ENCODE data around the gene SUSD4. TPM values are rescaled to one million over a fixed set of nuclear protein-coding genes. Genes with fewer than 3 reads are reported as not detected.

Gene SUSD4
- total and polyA plus RNA-seq, 5 donors = 16.7 to 81.7 (median 29.8) TPM

DNA sequence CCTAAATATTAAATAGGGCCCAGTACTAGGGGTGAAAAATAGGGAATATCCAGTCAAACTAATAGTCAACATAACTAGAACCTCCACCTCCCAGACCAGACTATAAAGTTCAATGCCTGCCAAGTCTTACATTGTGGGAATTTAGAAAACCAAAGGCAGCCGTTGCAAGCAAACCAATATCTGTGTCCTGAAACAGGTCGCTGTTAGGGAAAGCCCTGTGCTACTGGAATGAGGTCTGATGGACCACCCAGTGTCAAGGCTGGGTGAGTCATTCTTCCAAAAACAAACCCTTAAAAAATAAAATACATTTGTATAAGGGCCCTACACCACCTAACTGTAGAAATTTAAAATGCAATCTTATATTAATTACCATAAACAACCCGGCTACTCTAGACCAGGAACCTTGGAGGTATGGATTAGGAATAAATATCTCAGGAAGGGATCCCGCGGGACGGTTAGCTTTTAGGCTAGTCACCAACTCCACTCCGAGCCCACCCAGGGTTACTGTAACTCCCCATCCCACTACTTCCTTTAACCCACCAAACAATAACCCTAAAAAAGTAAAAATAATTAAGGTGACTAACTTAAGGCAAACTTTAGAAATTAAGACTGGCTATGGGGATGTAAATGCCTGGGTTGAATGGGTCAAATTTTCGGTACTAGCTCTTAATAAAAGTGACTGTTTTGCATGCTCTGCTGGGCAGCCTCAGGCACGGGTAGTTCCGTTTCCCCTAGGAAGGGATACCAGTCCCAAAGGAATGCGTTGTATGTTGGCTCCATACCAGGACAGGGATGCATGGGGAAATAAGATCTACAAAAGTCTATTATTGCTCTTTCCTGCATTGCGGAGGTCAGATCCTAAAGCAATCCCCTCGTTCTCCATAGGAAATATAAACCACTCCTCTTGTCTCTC, 155.6 kb downstream of the SUSD4 start:
- no peaks in the 10 kb centered on the region for H3K27me3 ChIP-seq (ENCODE audit: control insufficient read depth, insufficient read depth)
- no peaks in the 10 kb centered on the region for H3K4me1 ChIP-seq (ENCODE audit: control insufficient read depth, insufficient read depth, low read length)
- no peak overlapping the region for H3K27ac ChIP-seq (ENCODE audit: low read length)
- no peak overlapping the region for H3K4me3 ChIP-seq (ENCODE audit: low read length)
- H3K9me3 ChIP-seq (ENCODE audit: control insufficient read depth, low read length) = no peaks in the 10 kb centered on the region
- intact Hi-C loops (cut with DNase I) = no loop called here
- ATAC-seq (no peak), DNase-seq (no peak)
- 66% methylated on average over 13 of the region's 13 CpGs for WGBS

DNA sequence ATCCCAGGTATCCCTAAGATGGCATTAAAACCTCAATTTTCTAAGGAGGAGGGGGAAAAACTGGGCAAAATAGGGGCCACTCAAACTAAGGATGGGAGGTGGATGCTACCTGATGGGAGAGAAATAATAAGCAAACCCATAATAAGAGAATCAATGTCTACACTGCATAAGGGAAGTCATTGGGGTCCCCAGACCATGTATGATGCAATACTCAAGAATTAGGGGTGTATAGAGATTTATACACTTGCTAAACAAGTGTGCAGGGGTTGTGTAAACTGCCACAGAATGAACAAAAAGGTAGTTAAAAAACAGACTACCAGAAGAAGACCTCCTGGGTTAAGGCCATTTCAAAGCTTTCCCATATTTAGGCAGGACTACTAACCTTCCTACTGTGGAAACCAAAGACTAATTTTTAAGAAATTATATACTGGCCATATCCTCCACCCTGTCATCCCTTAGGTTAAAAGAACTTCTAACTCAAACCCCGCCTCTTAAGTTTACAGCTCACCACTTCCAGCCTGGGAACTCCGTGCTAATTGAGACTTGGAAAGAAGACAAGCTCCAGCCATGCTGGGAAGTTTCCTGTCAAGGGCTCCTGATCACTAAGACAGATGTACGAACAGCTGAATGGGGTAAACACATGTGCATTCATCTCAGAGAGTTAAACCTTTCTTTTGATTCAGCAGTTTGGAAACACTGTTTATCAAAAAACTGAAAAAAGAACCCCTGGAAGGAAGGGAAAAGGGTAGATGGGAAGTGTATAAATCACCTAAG, 156.5 kb downstream of the SUSD4 start:
- Histone ChIP-seq H3K27ac (ENCODE audit: low read length) (no peak overlapping the region), H3K9me3 (ENCODE audit: control insufficient read depth, low read length) (no peaks in the 10 kb centered on the region), H3K4me1 (ENCODE audit: control insufficient read depth, insufficient read depth, low read length) (no peaks in the 10 kb centered on the region), H3K4me3 (ENCODE audit: low read length) (no peak overlapping the region), H3K27me3 (ENCODE audit: control insufficient read depth, insufficient read depth) (no peaks in the 10 kb centered on the region)
- intact Hi-C loops (cut with DNase I) = no loop called here
- ATAC-seq = no peak
- DNase-seq = no peak
- 31% methylated on average over 3 of the region's 3 CpGs for WGBS

DNA sequence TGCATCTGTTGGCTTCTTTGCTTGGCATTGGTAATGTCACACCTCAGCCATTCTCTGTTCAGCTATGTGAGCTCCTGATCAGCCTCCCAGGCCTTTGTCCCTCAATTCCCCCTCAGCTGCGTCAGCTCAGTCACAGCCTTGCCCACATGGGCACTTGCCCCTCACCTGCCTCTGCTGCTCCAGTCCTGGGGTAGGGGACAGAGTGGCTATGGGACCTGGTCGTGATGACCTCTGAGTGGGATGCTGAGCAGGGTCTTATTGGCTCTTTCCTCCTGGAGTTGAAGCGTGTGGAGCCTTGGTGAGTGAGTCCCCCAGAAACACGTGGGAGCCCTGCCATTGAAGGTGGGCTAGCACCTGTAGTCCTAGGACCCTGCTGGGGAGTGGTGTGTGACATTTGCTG, 159.6 kb downstream of the SUSD4 start:
- no peaks in the 10 kb centered on the region for H3K9me3 ChIP-seq (ENCODE audit: control insufficient read depth, low read length)
- H3K27ac ChIP-seq (ENCODE audit: low read length) = no peak overlapping the region
- no peaks in the 10 kb centered on the region for H3K4me1 ChIP-seq (ENCODE audit: control insufficient read depth, insufficient read depth, low read length)
- H3K4me3 ChIP-seq (ENCODE audit: low read length) = no peak overlapping the region
- no peak for ATAC-seq
- intact Hi-C loops (cut with DNase I) = no loop called here
- 91% methylated on average over 4 of the region's 4 CpGs for WGBS
- H3K27me3 ChIP-seq (ENCODE audit: control insufficient read depth, insufficient read depth) = no peaks in the 10 kb centered on the region
- DNase-seq = peak in 1 of 3 donors; percentile 37

DNA sequence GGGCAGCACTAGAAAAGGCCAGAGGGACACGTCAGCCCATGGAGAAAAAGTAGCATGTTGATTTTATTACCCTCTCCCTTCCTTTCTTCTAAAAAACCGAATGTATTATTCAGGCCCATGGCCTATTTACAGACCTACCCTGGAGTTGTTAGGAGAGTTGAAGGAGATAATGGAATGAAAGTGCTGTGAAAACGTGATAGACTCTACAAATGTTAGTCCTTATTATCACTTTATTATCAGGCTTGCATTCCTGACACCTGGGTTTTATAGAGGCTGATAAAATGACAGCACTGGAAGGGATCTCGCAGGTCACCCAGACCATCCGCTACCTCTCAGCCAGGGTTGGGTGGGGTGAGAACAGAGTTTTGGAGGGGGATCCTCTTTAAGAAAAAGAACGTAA, 160.3 kb downstream of the SUSD4 start:
- intact Hi-C loops (cut with DNase I) = no loop called here
- no peaks in the 10 kb centered on the region for H3K4me1 ChIP-seq (ENCODE audit: control insufficient read depth, insufficient read depth, low read length)

DNA sequence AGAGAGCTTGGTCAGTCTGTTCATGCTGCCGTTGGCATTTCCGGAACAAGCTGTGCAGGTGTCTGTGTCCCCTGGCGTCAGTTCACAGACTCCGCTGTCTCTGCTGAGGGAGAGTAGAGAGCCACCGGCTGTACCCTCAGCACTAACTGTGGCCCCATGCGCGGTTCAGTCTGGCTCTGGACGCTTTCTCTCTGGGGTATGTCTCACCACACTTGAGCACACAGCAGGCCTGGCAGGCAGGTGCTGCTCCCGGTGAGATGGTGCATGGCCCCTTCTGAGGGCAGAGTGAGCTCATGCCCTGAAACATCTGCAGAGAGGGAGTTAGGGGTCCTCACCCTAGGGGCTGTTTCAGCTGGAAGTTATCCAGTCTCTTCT, 161.0 kb downstream of the SUSD4 start:
- DNase-seq (peak in 1 of 3 donors; percentile 42), ATAC-seq (peak; percentile 24 to 40)
- Histone ChIP-seq H3K4me3 (ENCODE audit: low read length) (no peak overlapping the region), H3K27me3 (ENCODE audit: control insufficient read depth, insufficient read depth) (no peaks in the 10 kb centered on the region), H3K27ac (ENCODE audit: low read length) (no peak overlapping the region), H3K4me1 (ENCODE audit: control insufficient read depth, insufficient read depth, low read length) (no peaks in the 10 kb centered on the region), H3K9me3 (ENCODE audit: control insufficient read depth, low read length) (no peaks in the 10 kb centered on the region)
- intact Hi-C loops (cut with DNase I) = no loop called here
- WGBS = 76% methylated on average over 9 of the region's 9 CpGs

More for the DNA sequence above, 160.3 kb downstream of the SUSD4 start:
- Histone ChIP-seq H3K4me3 (ENCODE audit: low read length) (no peak overlapping the region), H3K27me3 (ENCODE audit: control insufficient read depth, insufficient read depth) (no peaks in the 10 kb centered on the region), H3K27ac (ENCODE audit: low read length) (no peak overlapping the region), H3K9me3 (ENCODE audit: control insufficient read depth, low read length) (no peaks in the 10 kb centered on the region)
- no peak for DNase-seq
- WGBS = 71% methylated on average over 6 of the region's 6 CpGs
- ATAC-seq = no peak

DNA sequence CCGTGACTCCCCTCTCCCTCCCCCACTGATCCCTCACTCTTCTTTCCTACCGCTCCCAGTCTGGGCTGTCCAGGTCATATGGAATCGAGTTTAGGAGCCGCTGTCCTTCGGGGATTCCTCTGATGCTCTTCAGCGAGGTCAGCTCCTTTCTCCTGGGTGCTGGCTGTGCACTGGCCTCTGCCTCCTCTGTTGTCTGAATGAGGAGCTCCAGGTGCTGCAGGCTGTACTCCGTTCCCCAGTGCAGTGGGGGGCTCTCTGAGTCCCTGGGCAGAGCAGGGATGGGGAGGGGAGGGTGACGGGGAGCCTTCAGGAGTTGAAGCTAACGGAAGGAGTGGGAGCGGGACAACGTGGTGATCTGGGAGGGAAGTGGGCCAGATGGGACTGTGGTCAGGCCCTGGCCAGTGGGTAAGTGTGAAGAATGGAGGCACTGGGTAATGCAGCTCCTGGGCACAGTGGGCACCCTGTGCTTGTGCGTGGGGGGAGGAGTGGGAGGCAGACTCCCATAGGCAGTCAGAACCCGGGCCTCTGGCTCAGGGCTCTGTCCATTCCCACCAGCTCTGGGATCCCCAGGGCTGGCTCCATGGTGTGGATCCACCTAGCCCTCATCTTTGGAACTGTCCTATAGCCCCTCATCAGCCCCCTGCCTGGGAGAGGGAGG, 161.5 kb downstream of the SUSD4 start:
- peak; percentile 20 to 36 for ATAC-seq
- DNase-seq = peak in 1 of 3 donors; percentile 19
- H3K4me3 ChIP-seq (ENCODE audit: low read length) = no peak overlapping the region
- H3K9me3 ChIP-seq (ENCODE audit: control insufficient read depth, low read length) = no peaks in the 10 kb centered on the region
- no peaks in the 10 kb centered on the region for H3K27me3 ChIP-seq (ENCODE audit: control insufficient read depth, insufficient read depth)
- no peaks in the 10 kb centered on the region for H3K4me1 ChIP-seq (ENCODE audit: control insufficient read depth, insufficient read depth, low read length)
- H3K27ac ChIP-seq (ENCODE audit: low read length) = no peak overlapping the region
- WGBS = 81% methylated on average over 13 of the region's 13 CpGs
- intact Hi-C loops (cut with DNase I) = no loop called here

DNA sequence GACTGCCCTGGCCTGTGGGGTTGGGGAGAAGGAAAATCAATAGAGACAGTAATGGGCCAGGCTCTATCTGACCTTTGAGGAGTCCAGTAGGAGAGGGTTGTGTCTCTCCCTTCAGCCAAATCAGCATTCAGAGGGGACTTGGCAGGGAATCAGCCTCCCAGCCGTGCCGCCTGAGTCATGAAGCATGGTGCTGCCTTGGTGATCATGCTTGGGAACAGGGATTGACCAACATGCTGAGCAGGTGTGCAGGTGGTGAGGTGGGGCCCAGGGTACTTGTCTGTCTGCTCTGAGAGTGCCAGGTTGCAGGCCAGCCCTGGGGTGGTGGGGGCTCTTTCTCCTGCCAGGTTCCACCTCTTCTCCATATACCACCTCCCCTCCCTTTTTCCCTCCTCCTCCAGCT, 162.0 kb downstream of the SUSD4 start:
- H3K27ac ChIP-seq (ENCODE audit: low read length) = no peak overlapping the region
- H3K27me3 ChIP-seq (ENCODE audit: control insufficient read depth, insufficient read depth) = no peaks in the 10 kb centered on the region
- H3K9me3 ChIP-seq (ENCODE audit: control insufficient read depth, low read length) = no peaks in the 10 kb centered on the region
- WGBS = 82% methylated on average over 2 of the region's 2 CpGs
- no peaks in the 10 kb centered on the region for H3K4me1 ChIP-seq (ENCODE audit: control insufficient read depth, insufficient read depth, low read length)
- ATAC-seq (peak in 1 of 2 donors; percentile 17), DNase-seq (peak in 1 of 3 donors; percentile 29)
- intact Hi-C loops (cut with DNase I) = no loop called here
- H3K4me3 ChIP-seq (ENCODE audit: low read length) = no peak overlapping the region

DNA sequence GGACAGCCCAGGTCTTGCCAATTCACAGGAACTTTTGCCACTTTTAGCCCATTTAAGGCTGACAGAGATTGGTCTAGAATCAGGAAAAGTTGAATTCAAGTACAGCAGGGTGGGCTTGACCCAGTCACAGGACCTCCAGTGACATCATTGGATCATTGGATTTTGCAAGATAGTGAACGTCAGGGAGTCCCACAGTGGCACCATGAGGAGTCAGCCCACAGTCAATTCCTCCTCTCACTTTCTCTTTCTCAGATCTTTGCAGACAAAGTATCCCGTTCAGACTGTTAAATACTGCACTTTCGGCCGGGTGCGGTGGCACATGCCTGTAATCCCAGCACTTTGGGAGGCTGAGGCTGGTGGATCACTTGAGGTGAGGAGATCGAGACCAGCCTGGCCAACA, 163.1 kb downstream of the SUSD4 start:
- H3K9me3 ChIP-seq (ENCODE audit: control insufficient read depth, low read length) = no peaks in the 10 kb centered on the region
- intact Hi-C loops (cut with DNase I) = no loop called here
- H3K4me3 ChIP-seq (ENCODE audit: low read length) = no peak overlapping the region
- H3K4me1 ChIP-seq (ENCODE audit: control insufficient read depth, insufficient read depth, low read length) = no peaks in the 10 kb centered on the region
- no peaks in the 10 kb centered on the region for H3K27me3 ChIP-seq (ENCODE audit: control insufficient read depth, insufficient read depth)
- no peak overlapping the region for H3K27ac ChIP-seq (ENCODE audit: low read length)
- WGBS = 88% methylated on average over 6 of the region's 6 CpGs
- no peak for DNase-seq
- no peak for ATAC-seq

DNA sequence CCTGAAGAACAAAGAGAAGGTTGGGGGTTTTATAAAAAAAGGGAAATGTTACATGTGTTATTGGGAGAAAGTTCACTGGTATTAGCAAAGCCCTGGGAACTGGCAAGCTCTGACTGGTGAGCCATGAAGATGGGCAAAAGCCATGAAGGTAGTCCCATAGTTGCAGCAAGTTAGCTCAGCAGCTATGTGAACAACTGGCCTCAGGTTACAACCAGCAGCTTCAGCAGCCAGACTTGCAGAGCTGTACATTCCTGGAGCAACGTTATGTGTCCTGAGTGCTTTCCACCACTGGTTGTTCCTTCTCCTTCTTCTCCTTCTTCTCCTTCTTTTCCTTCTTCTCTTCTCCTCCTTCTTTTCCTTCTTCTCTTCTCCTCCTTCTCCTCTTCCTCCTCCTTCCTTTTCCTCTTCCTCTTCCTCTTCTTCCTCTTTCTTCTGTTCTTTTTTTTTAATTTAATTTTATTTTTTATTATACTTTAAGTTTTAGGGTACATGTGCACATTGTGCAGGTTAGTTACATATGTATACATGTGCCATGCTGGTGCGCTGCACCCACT, 164.8 kb downstream of the SUSD4 start:
- no peak for ATAC-seq
- Histone ChIP-seq H3K27me3 (ENCODE audit: control insufficient read depth, insufficient read depth) (no peaks in the 10 kb centered on the region), H3K4me3 (ENCODE audit: low read length) (no peak overlapping the region), H3K4me1 (ENCODE audit: control insufficient read depth, insufficient read depth, low read length) (no peaks in the 10 kb centered on the region), H3K9me3 (ENCODE audit: control insufficient read depth, low read length) (no peaks in the 10 kb centered on the region), H3K27ac (ENCODE audit: low read length) (no peak overlapping the region)
- intact Hi-C loops (cut with DNase I) = no loop called here
- WGBS = 51% methylated on average over 2 of the region's 2 CpGs
- DNase-seq = no peak

DNA sequence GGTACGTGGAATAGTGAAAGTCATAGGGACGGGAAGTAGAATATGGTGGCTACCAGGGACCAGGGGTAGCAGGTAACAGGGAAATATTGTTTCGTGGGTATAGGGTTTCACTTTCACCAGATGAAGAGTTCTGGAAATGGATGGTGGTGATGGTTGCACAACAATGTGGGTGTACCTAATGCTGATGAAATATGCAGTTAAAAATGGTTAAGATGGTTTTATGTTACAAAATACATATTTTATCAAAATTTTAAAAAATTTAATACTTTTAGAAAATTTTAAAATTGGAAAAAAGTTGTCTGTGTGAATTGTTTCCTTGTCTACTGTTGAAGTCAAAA, 165.4 kb downstream of the SUSD4 start:
- no peaks in the 10 kb centered on the region for H3K9me3 ChIP-seq (ENCODE audit: control insufficient read depth, low read length)
- DNase-seq (no peak), ATAC-seq (no peak)
- no peak overlapping the region for H3K4me3 ChIP-seq (ENCODE audit: low read length)
- H3K27me3 ChIP-seq (ENCODE audit: control insufficient read depth, insufficient read depth) = no peaks in the 10 kb centered on the region
- intact Hi-C loops (cut with DNase I) = no loop called here
- no peak overlapping the region for H3K27ac ChIP-seq (ENCODE audit: low read length)
- WGBS = 80% methylated on average over 3 of the region's 3 CpGs
- H3K4me1 ChIP-seq (ENCODE audit: control insufficient read depth, insufficient read depth, low read length) = no peaks in the 10 kb centered on the region
